Fibroblast of lung (primary cell): ENCODE results near the gene KYAT1.

Experiments used
- EZH2 ChIP-seq: IDR thresholded peaks from 2 replicates; pipeline ENCODE4 v1.5.1; 2012; ENCODE audit warnings: low read length, control low read depth, mild to moderate bottlenecking; ENCODE audit errors: missing control alignments
- TF ChIP-seq, protein P1 (sequence below), 2 donors: IDR thresholded peaks in 1 of 2; conservative IDR thresholded peaks in 1 of 2; 1 replicate in 1 of 2; 2 replicates in 1 of 2; pipeline ENCODE4 v1.5.1; 2011 to 2012; ENCODE audit warnings: low read length in 2 of 2, control low read depth in 1 of 2, inconsistent platforms in 1 of 2, low read depth in 1 of 2, mild to moderate bottlenecking in 1 of 2

DNA sequence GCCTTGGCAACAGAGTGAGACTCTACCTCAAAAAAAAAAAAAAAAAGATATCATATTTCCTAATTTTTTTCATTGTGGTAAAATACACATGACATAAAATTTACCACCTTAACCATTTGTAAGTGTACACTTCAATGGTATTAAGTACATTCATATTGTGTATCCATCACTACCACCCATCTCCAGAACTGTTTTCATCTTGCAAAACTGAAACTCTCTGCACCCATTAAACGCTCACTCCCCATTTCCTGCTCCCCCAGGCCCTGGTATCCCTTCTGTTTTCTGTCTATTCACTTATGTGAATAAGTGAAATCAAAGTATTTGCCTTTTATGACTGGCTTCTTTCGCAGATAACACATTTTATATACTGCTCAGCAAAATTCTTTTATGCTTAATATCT, 13.0 kb upstream of the KYAT1 start:
- TF ChIP-seq, protein P1, sequence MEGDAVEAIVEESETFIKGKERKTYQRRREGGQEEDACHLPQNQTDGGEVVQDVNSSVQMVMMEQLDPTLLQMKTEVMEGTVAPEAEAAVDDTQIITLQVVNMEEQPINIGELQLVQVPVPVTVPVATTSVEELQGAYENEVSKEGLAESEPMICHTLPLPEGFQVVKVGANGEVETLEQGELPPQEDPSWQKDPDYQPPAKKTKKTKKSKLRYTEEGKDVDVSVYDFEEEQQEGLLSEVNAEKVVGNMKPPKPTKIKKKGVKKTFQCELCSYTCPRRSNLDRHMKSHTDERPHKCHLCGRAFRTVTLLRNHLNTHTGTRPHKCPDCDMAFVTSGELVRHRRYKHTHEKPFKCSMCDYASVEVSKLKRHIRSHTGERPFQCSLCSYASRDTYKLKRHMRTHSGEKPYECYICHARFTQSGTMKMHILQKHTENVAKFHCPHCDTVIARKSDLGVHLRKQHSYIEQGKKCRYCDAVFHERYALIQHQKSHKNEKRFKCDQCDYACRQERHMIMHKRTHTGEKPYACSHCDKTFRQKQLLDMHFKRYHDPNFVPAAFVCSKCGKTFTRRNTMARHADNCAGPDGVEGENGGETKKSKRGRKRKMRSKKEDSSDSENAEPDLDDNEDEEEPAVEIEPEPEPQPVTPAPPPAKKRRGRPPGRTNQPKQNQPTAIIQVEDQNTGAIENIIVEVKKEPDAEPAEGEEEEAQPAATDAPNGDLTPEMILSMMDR (conservative IDR thresholded peaks at IDR 0.05 in 1 of 2, IDR thresholded peaks at IDR 0.05 in 1 of 2; ENCODE audit: low read depth in 1 of 2, low read length in 2 of 2): no peak
- TF ChIP-seq EZH2: no peak
